PC-3 (cell line): ENCODE measurements around the gene ATL1.

Experiments
- EZH2 ChIP-seq: fragments of 300-600 bp; sonication (generic); IDR thresholded peaks from one replicate; pipeline ENCODE4 v1.6.1; 2017; ENCODE audit warnings: antibody characterized with exemption, mild to moderate bottlenecking, low read length; ENCODE audit not compliant: unreplicated experiment
- EZH2phosphoT487 ChIP-seq: fragments of 300-600 bp; sonication (generic); IDR thresholded peaks from 2 replicates; pipeline ENCODE4 v1.6.1; 2018; ENCODE audit warnings: mild to moderate bottlenecking, antibody characterized with exemption, low read length, borderline replicate concordance
- TF ChIP-seq, protein P1 (sequence below): fragments of 300-600 bp; sonication (generic); conservative IDR thresholded peaks from 2 replicates; pipeline ENCODE4 v1.5.1; 2017; ENCODE audit warnings: antibody characterized with exemption, low read depth, mild to moderate bottlenecking, low read length

GRCh38 chr14:50521912-50522341 is 38.0 kb upstream of the ATL1 start:
- TF ChIP-seq, protein P1, sequence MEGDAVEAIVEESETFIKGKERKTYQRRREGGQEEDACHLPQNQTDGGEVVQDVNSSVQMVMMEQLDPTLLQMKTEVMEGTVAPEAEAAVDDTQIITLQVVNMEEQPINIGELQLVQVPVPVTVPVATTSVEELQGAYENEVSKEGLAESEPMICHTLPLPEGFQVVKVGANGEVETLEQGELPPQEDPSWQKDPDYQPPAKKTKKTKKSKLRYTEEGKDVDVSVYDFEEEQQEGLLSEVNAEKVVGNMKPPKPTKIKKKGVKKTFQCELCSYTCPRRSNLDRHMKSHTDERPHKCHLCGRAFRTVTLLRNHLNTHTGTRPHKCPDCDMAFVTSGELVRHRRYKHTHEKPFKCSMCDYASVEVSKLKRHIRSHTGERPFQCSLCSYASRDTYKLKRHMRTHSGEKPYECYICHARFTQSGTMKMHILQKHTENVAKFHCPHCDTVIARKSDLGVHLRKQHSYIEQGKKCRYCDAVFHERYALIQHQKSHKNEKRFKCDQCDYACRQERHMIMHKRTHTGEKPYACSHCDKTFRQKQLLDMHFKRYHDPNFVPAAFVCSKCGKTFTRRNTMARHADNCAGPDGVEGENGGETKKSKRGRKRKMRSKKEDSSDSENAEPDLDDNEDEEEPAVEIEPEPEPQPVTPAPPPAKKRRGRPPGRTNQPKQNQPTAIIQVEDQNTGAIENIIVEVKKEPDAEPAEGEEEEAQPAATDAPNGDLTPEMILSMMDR, result no peak
- TF ChIP-seq EZH2 (no peak), EZH2phosphoT487 (no peak)
